ENCODE results near the gene VIPR2.
A peak's percentile ranks its signal among the peaks of the same experiment; 100 is the strongest.

VIPR2 gene

DNA sequence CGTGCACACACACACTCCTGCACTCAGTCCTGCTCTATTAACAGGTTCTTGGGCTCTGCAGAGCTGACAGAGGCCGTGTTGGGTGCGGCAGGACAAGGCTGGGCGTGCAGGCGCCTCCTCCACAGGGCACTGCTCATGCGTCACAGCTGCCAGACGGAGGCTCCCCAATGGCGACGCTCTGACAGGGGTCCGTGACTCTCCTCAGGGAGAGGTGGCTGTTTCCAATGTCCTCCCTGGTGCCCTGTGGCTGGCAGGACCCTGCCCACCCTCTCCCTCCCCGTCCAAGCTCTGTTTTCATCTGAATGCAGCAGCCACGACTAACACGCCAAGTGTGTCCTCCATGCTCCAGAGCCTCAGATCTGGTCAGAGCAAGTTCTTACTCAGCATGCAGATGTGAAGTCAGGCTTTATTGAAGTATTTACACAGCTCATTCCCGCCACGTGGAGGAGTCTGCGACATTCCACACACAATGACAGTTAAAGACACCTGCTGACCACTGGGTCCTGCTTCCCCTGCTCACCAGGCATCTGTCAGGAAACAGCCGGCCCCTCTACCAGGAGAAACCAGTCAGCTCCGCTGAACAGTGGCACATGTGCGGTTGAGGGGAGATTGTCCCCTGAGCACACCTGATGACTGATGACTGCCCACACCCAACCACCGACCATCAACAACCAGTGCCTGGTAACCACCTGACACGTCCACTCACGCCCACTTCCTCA lies 116.7 kb downstream of the VIPR2 start:
- Histone ChIP-seq H3K4me1 (ENCODE audit: insufficient read depth, low read length) (0 out of 2 replicates have a peak, but pooled peaks cover 3% of the 10 kb centered on the region), H3K4me3 (ENCODE audit: low read length) (no peak overlapping the region), H3K36me3 (ENCODE audit: insufficient read depth, low read length) (no peaks in the 10 kb centered on the region), H3K27me3 (ENCODE audit: insufficient read depth, low read length) (no peaks in the 10 kb centered on the region), H3K9me3 (ENCODE audit: insufficient read depth, low read depth, low read length) (peaks cover 9% of the 10 kb centered on the region; the same call in 1 of the 2 replicates), H3K9ac (ENCODE audit: low read depth, low read length) (no peak overlapping the region), H3K27ac (ENCODE audit: low read depth, low read length) (no peak overlapping the region)
- 83% methylated on average over 22 of the region's 22 CpGs for WGBS

DNA sequence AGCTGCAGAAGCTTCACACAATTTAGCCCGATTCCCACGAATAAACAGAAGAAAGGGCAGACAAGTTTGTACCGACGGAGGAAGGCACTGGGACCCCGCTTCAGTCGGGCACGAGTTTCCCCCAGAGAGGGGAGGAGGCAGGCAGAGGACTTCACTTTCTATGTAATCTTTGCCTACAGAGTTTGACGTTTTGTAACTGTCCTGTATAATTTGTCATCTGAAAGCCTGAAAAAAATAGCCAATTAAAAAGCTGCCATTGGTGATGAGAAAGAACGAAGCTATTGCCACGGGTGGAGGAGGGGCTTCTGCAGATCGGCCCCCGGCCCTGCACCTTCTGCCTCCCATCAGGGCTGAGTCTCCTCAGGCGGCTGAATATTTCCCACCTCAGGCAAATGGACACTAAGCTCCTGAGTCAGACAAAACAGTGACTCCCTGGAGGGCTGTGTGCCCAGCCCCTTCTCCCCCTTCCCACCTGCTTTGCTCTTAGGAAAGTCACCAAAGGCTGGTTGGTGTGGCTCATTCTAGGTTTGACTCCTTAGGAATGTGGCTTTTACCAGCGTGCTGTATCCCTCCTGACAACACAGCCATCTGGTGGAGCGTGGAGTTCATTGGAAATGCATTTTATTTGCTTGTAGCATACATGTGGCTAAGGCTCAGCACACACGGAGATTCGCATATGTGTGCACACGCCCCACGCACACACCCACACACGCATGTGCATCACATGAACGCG lies 117.4 kb downstream of the VIPR2 start:
- 76% methylated on average over 21 of the region's 22 CpGs for WGBS
- Histone ChIP-seq H3K36me3 (ENCODE audit: insufficient read depth, low read length) (no peaks in the 10 kb centered on the region), H3K9ac (ENCODE audit: low read depth, low read length) (no peak overlapping the region), H3K27ac (ENCODE audit: low read depth, low read length) (no peak overlapping the region), H3K27me3 (ENCODE audit: insufficient read depth, low read length) (no peaks in the 10 kb centered on the region), H3K9me3 (ENCODE audit: insufficient read depth, low read depth, low read length) (peaks cover 9% of the 10 kb centered on the region; the same call in 1 of the 2 replicates), H3K4me3 (ENCODE audit: low read length) (no peak overlapping the region), H3K4me1 (ENCODE audit: insufficient read depth, low read length) (0 out of 2 replicates have a peak, but pooled peaks cover 3% of the 10 kb centered on the region)

DNA sequence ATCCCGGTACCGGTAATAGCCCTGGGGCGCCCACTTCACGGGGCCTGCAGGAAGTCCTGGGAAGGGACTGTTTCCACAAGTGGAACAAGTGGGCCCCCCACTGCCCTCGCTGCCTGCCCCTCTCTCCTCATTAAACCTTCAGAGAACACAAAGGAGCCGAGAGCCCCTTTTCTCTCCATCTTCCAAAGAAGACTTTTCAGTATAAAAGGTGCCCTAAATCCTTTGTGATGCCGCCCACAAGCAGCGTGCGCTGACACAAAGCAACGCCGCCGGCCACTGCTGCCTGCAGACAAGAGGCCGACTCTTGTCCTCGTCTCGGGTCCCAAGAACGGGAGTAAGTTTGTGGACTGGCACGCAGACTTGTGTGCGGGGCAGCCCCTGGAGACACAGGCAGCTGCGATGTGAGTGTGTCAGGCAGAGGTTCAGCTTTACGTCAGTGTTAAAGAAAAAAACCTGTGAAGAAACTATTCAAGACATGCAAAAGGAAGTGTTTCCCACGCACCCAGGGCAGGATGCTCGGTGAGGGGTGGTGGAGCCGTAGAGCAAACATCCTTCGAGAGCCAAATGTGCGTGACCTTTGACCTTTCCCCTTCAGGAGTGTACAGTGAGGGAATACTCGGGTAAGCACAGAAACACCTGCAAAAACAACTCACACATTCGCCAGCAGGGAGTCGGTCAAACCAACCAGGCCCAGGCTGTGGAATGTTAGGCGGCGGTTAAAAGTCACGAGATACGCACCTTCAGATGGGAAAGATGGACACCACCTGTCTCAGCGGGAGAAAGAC lies 118.2 kb downstream of the VIPR2 start:
- 74% methylated on average over 33 of the region's 33 CpGs for WGBS
- Histone ChIP-seq H3K4me3 (ENCODE audit: low read length) (no peak overlapping the region), H3K27ac (ENCODE audit: low read depth, low read length) (peak overlapping the region; percentile 53; the same call in 1 of the 2 replicates)

DNA sequence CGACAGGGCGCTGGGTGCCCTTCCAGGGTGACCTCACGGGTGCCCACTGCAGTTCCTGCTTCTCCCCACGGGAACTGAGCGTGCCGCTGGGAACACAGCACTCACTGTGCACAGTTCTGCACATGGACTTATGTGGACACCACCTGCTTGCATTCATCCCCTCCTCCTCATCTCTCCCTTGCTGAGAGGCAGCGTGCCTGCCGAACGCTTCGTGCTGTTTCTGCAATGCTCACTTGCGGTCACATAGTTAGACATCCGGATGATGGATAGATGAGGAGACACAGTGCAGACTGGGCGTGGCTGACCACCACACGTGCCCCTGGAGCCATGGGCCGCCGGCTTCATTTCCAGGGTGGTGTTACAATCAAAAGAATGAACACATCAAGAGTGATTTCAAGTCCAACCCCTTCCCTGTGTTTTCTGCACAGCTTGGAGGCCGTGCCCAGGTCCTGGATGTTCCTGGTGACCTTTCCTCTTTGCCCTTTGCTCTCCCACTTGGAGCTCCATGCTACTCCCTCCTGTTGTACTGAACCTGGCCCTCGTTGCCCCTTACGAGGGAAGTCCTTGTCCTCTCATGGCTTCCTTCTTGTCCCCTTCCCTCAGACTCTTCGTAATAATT lies 119.4 kb downstream of the VIPR2 start:
- Histone ChIP-seq H3K27ac (ENCODE audit: low read depth, low read length) (no peak overlapping the region), H3K27me3 (ENCODE audit: insufficient read depth, low read length) (no peaks in the 10 kb centered on the region), H3K9ac (ENCODE audit: low read depth, low read length) (no peak overlapping the region), H3K36me3 (ENCODE audit: insufficient read depth, low read length) (no peaks in the 10 kb centered on the region), H3K4me3 (ENCODE audit: low read length) (no peak overlapping the region), H3K9me3 (ENCODE audit: insufficient read depth, low read depth, low read length) (peaks cover 19% of the 10 kb centered on the region), H3K4me1 (ENCODE audit: insufficient read depth, low read length) (no peaks in the 10 kb centered on the region)
- 88% methylated on average over 20 of the region's 20 CpGs for WGBS

More for the DNA sequence above, 118.2 kb downstream of the VIPR2 start:
- H3K9me3 ChIP-seq (ENCODE audit: insufficient read depth, low read depth, low read length): peaks cover 9% of the 10 kb centered on the region; the same call in 1 of the 2 replicates
- H3K27me3 ChIP-seq (ENCODE audit: insufficient read depth, low read length): no peaks in the 10 kb centered on the region
- no peak overlapping the region for H3K9ac ChIP-seq (ENCODE audit: low read depth, low read length)
- no peaks in the 10 kb centered on the region for H3K36me3 ChIP-seq (ENCODE audit: insufficient read depth, low read length)
- H3K4me1 ChIP-seq (ENCODE audit: insufficient read depth, low read length): 0 out of 2 replicates have a peak, but pooled peaks cover under 1% of the 10 kb centered on the region

DNA sequence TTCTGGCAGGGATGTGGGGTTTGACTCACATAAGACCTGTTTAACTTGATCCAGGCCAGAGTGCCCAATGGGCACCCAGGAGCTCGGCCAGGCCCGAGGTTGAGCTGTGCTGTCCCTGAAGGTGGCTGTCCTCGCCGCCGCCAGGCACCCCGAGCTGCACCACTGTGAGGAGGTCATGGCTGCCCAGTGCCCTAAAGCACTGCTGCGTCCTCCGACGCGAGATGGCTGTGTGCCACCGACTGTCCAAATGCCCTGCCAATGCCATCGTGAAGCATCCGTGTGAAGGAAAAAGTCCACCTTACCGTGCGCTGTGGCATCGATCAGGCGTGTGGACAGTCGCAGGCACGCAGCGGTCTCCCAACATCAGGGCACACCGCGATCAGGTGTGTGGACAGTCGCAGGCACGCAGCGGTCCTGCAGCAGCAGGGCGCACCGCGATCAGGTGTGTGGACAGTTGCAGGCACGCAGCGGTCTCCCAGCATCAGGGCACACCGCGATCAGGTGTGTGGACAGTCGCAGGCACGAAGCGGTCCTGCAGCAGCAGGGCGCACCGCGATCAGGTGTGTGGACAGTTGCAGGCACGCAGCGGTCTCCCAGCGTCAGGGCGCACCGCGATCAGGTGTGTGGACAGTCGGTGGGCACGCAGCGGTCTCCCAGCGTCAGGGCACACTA lies 120.3 kb downstream of the VIPR2 start:
- Histone ChIP-seq H3K4me1 (ENCODE audit: insufficient read depth, low read length) (no peaks in the 10 kb centered on the region), H3K27me3 (ENCODE audit: insufficient read depth, low read length) (no peaks in the 10 kb centered on the region), H3K4me3 (ENCODE audit: low read length) (no peak overlapping the region), H3K9me3 (ENCODE audit: insufficient read depth, low read depth, low read length) (peaks cover 26% of the 10 kb centered on the region), H3K9ac (ENCODE audit: low read depth, low read length) (no peak overlapping the region), H3K36me3 (ENCODE audit: insufficient read depth, low read length) (no peaks in the 10 kb centered on the region), H3K27ac (ENCODE audit: low read depth, low read length) (no peak overlapping the region)
- WGBS: 94% methylated on average over 48 of the region's 48 CpGs

DNA sequence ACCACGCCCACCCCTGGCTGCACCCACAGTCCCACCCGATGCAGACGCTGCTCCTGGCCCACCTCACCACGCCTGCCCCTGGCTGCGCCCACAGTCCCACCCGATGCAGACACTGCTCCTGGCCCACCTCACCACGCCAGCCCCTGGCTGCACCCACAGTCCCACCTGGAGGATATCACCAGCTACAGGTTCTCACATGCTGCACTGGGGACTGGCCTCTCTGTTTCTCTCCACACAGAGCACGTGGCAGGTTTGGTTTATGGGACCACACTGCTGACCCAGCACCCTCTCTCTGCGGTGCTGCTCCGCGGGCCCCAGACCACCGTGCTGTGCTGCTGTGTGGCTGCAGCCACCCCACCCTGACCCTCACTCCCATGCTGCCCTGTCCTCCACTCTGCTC lies 120.9 kb downstream of the VIPR2 start:
- Histone ChIP-seq H3K36me3 (ENCODE audit: insufficient read depth, low read length) (no peaks in the 10 kb centered on the region), H3K9me3 (ENCODE audit: insufficient read depth, low read depth, low read length) (peaks cover 32% of the 10 kb centered on the region), H3K9ac (ENCODE audit: low read depth, low read length) (no peak overlapping the region), H3K27ac (ENCODE audit: low read depth, low read length) (no peak overlapping the region), H3K27me3 (ENCODE audit: insufficient read depth, low read length) (no peaks in the 10 kb centered on the region), H3K4me1 (ENCODE audit: insufficient read depth, low read length) (no peaks in the 10 kb centered on the region), H3K4me3 (ENCODE audit: low read length) (no peak overlapping the region)
- 93% methylated on average over 12 of the region's 12 CpGs for WGBS

DNA sequence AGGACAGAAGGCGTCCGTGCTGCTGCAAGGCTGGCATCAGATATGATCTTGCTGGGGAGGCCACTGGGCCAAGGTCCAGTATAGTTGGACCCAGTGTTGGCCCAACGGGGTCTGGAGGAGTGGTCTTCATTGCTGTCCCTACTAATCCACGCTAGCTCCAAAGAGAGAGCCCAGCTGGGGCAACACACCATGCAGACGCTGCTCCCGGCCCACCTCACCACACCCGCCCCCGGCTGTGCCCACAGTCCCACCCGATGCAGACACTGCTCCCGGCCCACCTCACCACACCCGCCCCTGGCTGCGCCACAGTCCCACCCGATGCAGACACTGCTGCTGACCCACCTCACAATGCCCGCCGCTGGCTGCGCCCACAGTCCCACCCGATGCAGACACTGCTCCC lies 121.5 kb downstream of the VIPR2 start:
- no peak overlapping the region for H3K4me3 ChIP-seq (ENCODE audit: low read length)
- H3K27ac ChIP-seq (ENCODE audit: low read depth, low read length): no peak overlapping the region
- no peaks in the 10 kb centered on the region for H3K4me1 ChIP-seq (ENCODE audit: insufficient read depth, low read length)
- WGBS: 95% methylated on average over 17 of the region's 17 CpGs
- H3K36me3 ChIP-seq (ENCODE audit: insufficient read depth, low read length): no peaks in the 10 kb centered on the region
- H3K9ac ChIP-seq (ENCODE audit: low read depth, low read length): no peak overlapping the region
- H3K27me3 ChIP-seq (ENCODE audit: insufficient read depth, low read length): no peaks in the 10 kb centered on the region
- H3K9me3 ChIP-seq (ENCODE audit: insufficient read depth, low read depth, low read length): peaks cover 38% of the 10 kb centered on the region

DNA sequence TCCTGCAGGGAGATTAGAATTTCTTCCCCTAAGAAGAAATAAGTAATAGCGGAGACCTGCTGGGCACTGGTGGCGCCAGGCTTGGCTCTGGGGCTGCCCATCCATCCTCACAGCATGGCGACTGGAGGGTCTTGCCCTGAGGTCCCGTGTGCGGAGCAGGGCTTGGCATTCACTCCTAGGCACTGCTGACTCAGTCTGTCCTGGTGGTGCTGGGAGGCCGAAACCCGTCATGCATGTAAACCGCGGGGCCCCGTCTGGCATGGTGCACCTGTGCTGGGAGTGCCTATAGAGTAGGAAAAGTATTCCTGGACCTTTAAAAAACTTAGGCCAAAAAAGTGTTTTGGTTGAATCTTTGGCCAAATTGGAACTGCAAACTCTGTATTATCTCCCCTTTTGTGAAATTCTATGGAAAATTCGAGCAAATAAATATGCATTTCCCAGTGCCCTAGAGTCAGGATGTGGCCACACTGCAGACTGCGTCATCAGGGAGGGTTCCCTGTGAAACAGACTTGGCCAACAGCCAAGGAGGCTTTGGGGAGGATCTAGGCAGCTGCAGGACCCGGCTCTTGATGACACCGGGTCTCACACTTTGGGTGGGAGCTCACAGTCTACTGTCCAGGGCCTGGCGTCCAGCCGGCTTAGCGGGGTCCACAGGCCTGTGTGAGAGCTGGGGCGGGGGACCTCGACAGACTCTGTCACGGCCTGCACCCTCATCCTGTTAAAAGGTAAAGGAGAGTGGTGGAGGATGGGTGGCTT lies 122.3 kb downstream of the VIPR2 start:
- Histone ChIP-seq H3K9ac (ENCODE audit: low read depth, low read length) (no peak overlapping the region), H3K4me3 (ENCODE audit: low read length) (no peak overlapping the region), H3K27ac (ENCODE audit: low read depth, low read length) (no peak overlapping the region), H3K27me3 (ENCODE audit: insufficient read depth, low read length) (no peaks in the 10 kb centered on the region), H3K9me3 (ENCODE audit: insufficient read depth, low read depth, low read length) (peaks cover 38% of the 10 kb centered on the region), H3K4me1 (ENCODE audit: insufficient read depth, low read length) (no peaks in the 10 kb centered on the region), H3K36me3 (ENCODE audit: insufficient read depth, low read length) (no peaks in the 10 kb centered on the region)
- 87% methylated on average over 20 of the region's 20 CpGs for WGBS

DNA sequence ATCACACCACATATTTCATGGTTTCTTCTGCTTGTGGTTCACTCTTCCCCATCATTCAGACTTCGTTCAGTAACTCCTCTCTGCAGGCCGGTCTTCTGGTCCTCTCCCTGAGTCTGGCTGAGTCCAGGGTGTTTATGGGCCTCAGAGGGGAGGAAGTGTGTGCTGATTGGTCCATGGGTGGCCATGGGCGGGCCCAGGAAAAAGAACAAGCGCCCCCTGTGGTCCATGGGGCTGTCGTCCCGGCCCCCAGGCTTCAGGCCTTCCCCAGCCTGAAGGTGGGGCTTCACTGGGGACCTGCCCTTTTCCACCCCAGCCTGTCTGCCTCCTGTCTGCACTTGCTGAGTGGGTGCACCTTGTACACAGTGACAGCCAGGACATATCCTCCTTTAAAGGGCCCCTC lies 123.7 kb downstream of the VIPR2 start:
- Histone ChIP-seq H3K27me3 (ENCODE audit: insufficient read depth, low read length) (no peaks in the 10 kb centered on the region), H3K4me3 (ENCODE audit: low read length) (no peak overlapping the region), H3K4me1 (ENCODE audit: insufficient read depth, low read length) (no peaks in the 10 kb centered on the region), H3K27ac (ENCODE audit: low read depth, low read length) (no peak overlapping the region), H3K36me3 (ENCODE audit: insufficient read depth, low read length) (no peaks in the 10 kb centered on the region), H3K9me3 (ENCODE audit: insufficient read depth, low read depth, low read length) (peaks cover 32% of the 10 kb centered on the region), H3K9ac (ENCODE audit: low read depth, low read length) (no peak overlapping the region)
- 52% methylated on average over 6 of the region's 6 CpGs for WGBS

DNA sequence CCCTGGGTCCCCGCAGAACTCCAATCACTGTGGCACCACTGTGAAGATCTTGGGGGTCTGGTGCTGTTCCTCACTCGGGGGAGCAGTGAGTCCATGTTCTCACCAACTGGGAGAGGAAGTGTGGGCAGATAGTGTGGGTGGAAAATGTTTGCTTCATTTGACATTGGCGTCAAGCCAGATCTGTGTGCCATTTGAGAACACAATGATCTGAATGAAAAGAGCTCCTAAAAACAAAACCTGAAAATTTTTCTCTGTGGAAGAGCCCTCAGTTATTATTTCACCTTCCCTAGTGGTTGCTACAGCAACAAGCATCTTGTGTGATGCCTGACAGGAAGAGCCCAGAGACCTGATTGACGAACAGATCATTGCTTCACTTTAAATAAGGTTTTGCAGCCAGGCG lies 125.6 kb downstream of the VIPR2 start:
- H3K9me3 ChIP-seq (ENCODE audit: insufficient read depth, low read depth, low read length): peaks cover 33% of the 10 kb centered on the region
- WGBS: 82% methylated on average over 5 of the region's 5 CpGs
- H3K4me3 ChIP-seq (ENCODE audit: low read length): no peak overlapping the region
- no peak overlapping the region for H3K9ac ChIP-seq (ENCODE audit: low read depth, low read length)
- H3K27ac ChIP-seq (ENCODE audit: low read depth, low read length): no peak overlapping the region
- H3K27me3 ChIP-seq (ENCODE audit: insufficient read depth, low read length): no peaks in the 10 kb centered on the region
- H3K4me1 ChIP-seq (ENCODE audit: insufficient read depth, low read length): 0 out of 2 replicates have a peak, but pooled peaks cover 3% of the 10 kb centered on the region
- H3K36me3 ChIP-seq (ENCODE audit: insufficient read depth, low read length): no peaks in the 10 kb centered on the region
